GM21360 (cell line): ENCODE measurements around the gene KIF3C.
"Not testable (repeated sequence)": the region's sequence is repeated elsewhere in the genome, so short reads cannot be mapped to it uniquely, and the experiment has no call there.

Source experiments
- ATAC-seq: cut with Tn5 transposase; IDR thresholded peaks from one replicate; pipeline ENCODE4 v1.9.1; 2021; ENCODE audit warnings: mild to moderate bottlenecking, moderate library complexity; ENCODE audit not compliant: unreplicated experiment

KIF3C gene

DNA sequence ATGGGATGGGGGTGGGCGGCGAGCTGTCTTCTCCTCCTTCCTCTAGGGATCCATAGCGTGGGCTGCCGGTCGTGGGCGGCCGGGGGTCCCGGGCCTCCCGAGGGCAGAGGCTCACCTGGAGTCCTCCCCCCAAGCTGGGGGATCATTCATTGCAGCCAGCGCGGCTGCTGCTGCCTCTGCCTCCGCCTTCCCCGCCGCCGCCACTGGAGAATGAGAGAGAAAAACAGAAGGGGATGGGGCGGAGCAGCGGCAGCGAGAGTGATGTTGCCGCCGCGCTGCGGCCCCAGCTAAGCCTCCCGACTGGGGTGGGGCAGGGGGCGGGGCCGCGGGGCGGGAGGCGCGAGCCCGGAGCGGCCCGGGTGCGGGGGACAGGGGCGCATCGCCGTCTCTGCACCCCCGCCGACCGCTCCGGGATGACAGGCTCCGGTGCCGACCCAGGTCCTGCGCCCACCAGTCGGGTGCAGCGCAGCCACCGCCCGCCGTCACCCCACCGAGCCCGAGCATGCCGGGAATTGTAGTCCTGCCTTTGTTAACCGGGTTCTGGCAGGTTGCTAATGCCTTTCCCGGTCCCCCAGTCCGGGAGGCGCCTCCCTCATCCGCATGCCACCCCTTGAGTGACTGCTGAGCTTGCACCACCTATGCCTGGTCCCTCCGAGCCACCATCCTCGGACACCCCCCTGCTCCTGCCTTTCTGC lies at the start of gene KIF3C:
KIF3C (minus strand) TSS at position 225 of the 695 bp plus-strand sequence. CDS start 580 bp downstream, outside the sequence.
- no peak for ATAC-seq

DNA sequence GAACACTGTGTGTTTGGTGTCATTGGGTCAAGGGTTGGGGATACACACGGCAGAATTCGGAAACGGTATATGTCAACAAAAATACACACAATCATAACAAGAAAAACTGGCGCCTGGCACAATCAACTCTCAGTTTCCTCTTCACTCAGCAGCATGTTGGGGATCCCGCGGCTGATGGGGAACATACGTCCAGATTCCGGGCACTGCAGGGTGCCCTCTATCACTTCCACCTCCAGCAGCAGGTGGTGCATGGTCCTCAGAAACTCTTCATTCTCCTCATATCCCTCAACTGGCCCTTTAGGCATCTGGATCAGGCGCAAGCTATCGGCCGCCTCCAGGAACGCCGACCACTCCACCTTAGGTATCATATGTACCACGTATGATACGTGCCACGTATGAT lies 45.8 kb upstream of the KIF3C start:
- not testable (repeated sequence) for ATAC-seq

DNA sequence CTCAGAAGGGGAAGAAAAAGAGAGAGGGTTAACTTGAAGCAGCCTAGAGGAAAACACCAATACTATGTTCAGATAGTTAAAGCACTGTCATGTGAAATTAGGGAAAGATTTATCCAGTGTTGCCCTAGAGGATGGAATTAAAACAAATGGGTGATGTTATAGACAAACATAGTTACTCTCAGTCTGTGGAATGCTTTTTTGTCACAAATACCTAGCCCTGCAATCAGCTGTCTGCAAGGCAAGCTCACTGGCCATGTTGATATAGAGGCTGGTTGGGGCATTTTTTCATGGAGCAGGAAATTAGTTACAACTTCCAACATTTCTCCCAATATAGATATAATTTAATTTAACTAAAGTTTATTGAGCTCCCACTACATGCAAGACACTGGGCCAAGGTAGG lies 43.2 kb upstream of the KIF3C start:
- no peak for ATAC-seq

DNA sequence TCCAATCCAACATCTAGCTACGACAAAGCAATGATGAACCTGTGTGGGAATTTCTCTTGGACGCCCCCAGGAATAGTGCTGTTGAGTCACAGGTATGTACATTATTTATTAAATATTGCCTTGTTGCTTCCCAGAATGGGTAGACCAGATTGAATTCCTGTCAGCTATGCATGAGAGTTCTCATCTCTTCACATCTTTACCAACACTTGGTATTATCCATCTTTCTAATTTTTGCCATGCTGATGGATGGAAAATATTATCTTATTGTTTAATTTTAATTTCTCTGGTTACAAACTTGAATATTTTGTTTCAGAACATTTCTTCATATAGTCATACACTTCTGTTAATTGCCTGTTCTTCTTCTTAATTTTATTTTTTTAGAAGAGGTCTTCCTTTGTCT lies 42.0 kb upstream of the KIF3C start:
- no peak for ATAC-seq

DNA sequence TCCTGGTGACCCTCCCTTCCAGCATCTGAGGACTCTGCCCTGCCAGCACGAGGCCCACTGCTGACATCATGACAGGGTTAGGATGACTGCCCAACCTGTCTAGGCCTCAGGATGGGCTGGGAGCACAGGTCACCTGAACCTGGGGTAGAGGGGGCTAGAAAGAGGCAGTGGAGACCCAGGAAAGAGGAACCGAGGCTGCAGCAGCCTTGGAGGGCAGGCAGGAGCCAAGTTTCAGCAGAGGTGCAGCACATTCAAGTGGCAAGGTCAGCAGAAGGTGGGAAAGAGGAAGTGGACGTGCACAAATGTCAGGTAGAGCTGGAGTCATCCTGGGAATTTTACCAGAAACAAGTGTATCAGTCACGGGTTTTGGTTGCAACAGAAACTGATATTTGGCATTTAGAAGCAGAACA lies 37.9 kb upstream of the KIF3C start:
- no peak for ATAC-seq

DNA sequence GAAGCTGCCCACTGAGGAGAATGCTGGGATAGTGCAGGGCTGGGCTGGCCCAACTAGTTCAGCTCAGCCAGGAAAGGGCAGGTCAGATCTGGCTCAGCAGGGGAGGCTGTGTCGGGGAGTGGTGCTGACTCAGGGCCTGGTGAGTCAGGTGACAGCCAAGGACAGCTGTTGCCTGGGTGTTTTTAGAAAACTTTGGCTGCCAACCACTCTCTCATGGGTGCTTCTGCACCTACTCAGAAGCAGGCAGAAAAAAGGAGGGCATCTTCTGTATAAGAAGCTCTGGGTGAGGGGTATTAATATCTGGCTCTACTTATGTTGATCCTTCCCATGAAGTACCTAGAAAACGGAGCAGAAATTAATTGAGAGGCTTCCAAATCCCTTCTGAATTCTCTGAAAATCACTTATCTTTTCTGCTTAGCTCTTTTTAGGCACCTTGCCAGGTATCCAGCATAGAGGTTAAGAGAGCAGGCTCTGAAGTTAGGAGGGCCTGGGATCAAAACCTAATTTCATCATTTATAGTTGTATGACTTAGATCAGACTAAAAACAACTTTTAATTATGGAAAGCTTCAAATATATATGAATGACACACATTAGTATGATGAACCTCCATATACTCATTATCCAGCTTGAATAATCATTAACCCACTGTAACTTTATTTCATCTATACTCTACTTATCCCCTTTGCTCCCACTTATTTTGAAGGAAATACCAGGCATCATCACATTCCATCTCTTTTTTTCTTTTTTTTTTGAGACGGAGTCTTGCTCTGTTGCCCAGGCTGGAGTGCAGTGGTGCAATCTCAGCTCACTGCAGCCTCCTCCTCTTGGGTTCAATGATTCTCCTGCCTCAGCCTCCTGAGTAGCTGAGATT lies 36.1 kb upstream of the KIF3C start:
- no peak for ATAC-seq

DNA sequence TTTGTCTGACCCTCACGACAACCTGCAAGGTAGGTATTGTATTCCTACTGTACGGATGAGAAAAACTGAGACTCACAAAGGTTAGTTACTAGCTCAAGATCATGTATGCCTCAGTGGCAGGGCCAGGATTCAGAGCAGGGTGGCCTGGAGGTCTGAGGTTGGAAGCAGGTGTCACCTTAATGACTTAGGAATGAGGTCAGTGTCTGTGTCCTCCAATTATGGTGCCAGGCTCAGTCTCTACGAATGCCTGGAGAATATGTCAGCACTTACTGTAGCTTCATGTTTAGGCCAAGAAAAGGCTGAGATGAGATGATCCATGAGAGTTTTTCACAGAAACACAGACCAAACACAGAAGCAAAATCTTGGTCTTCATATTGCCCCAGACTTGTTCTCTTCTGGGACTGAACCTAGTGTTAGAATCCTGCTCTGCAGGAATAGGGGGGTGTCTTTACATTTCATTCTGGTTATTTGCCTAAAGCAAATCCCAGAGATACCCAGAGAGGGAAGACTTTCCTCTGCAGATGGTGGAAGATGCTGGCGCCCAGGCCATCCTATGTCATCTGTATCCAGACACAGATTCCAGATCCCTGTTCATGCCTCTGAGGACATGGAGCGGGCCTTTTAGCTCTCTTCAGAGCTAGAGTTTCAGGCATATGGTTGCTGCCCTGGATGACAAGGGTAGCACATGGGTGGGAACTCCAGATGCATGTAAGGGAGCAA lies 35.3 kb upstream of the KIF3C start:
- no peak for ATAC-seq

DNA sequence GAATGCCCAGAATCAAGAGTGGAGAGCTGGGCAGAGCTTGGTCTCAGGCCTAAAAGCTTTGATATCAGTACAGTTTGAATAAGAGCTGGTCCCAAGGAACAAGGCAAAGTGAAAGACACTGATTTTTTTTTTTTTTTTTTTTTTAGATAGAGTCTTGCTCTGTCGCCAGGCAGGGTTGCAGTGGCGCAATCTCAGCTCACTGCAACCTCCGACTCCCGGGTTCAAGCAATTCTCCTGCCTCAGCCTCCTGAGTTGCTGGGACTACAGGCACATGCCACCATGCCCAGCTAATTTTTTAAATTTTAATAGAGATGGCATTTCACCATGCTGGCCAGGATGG lies 34.4 kb upstream of the KIF3C start:
- ATAC-seq, result not testable (repeated sequence)

DNA sequence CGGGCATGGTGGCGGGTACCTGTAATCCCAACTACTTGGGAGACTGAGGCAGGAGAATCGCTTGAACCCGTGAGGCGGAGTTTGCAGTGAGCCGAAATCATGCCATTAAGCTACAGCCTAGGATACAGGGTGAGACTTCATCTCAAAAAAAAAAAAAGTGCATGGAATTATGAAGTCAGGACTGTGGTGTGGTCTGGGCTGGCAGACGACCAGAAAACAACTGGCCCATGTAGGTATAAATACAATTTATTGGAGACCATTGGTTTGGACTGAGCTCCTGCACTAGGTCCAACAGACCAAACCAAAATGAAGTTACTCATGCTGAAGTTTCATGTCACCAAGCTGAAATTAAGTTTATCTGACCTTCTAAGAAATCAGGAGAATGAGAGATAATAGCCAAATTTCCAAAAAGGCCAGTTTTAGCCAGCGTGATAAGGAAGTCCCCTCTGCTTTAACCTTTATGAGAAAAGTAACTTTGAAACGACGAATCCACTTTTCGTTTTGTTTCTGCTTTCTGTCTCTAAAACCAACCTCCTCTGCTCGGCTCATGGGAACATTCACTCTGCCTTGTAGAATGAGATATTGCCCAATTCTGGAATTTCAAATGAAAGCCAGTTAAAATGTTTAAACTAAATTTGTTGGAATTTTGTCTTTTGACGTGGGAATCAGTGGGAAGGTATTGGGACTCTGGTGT lies 33.9 kb upstream of the KIF3C start:
- ATAC-seq, result no peak

DNA sequence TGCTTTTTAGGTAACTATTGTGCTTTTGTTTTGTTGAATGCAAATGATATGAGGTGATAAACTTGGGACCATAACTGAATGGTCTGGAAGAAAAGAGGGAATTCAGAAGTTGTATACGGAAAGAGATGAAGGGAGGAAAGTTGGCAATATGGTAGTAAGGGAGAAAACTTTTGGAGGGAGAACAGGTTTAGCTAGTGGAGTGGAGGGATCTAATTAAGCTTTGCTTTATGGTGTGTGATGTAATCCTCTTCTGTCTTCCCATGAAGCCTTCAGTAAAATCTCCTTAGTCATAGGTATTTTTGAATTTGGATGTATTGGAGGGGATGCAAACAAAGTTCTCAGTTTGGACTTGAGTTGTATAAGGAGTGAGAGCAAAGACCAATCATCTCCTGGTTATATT lies 31.4 kb upstream of the KIF3C start:
- no peak for ATAC-seq

DNA sequence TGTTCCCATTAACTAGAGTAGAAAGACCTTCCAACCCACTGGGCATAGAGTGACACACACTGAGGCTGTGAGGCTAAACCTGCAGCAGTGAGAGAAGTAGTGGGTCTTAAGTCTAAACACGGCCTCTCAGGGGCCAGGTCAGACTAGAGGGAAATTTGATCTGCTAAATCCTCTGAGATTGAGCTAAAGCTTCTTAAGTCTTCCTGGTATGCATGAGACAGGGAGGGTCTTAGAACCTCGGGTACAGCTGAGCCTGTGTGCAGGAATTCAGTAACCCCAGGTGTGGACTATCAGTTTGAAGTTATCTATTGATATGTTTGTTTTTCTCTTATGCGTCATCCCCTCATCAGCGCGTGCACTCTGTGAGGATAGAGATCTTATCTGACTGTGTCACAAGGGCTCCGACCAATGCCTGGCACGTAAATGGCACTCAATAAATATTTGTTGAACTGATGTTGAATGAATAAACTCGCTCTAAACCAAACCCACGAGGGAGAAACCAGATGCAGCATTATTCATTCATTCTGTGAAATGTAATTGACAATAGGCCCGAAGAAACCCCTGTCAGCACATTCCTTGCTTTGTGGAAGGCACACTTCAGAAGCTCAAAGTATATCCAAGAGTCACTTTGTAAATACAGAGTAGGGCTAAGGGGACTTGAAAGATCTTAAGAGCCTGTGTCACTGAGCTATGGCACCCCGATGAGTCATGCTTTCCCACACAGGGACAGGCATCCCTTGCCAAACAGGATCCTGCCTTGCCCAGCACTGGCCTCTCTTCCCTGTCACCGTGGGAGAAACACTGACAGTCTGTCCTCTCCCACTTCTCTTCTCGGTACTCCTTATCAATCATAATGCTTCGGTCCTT lies 29.9 kb upstream of the KIF3C start:
- no peak for ATAC-seq

DNA sequence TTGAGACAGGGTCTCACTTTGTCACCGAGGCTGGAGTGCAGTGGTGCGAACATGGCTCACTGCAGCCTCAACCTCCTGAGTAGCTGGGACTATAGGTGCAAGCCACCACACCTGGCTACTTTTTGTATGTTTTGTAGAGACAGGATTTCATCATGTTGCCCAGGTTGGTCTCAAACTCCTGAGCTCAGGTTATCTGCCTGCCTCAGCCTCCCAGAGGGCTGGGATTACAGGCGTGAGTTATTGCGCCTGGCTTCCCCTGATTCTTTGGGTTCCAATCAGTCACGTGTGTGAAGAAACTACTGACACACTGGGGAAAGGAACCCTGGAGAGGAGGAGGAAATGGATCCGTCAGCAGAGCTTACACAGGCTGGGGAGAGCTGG lies 29.3 kb upstream of the KIF3C start:
- ATAC-seq, result no peak

DNA sequence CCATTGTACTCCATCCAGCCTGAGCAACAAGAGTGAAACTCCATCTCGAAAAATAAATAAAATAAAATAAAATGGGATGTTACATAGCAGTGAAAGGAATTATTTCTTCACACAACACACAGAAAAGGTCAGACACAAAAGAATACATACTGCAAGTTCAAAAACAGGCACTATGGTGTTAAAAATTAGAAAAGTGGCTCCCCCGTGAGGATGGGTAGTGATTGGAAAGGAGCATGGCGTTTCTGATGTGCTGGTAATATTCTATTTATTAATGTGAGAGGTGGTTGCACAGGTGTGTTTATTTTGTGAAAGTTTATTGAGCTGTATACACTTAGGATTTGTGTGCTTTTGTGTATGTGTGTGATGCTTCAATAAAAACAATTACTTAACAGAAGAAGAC lies 28.6 kb upstream of the KIF3C start:
- no peak for ATAC-seq

DNA sequence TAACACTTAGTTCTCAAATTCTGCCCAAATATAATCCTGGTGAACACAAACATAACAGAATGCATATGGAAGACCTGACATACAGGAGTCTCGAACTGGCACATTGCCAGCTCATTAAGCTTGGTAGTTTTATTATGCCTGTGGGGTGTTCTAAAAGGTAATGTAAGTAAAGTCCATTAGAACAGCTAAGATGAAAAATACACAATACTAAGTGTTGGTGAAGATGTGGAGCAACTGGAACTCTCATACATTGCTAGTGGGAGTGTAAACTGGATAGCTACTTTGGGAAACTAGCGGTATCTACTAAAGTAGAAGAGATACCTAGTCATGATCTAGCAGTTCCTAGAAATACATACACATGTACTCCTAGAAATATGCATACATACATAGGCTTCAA lies 27.3 kb upstream of the KIF3C start:
- ATAC-seq, result no peak

DNA sequence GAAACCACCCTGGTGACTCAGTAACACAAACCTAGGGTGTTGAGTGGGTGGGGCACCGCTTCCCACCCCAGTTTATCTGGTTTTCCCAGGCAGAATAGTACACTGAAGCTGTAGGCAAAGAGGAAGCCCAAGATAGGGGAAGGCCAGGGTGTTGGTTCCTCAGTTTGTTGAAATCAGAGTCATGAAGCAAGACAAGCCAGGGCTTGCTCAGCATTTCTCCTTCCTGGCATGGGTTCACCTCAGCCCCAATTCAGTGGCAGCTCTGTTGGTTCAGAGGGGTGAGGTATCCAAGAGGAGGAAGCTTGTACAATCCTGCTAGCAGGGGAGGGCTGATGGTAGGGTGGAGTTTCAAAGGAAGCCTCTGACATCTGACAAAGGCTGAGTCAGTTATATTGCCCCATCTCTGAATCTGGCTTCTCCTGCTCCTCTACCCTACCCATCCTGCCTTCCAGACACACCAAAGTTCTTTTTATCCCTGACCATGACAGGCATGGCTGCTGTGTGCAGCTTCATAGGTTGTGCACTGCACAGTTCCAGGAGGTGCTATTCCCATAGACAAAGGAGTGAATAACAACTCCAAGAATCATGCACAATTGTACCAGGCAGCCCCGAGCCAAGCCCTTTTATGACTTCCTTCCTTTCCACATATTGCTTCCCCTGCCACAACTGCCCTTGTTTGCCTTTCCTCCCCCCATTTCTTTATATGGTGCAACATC lies 26.7 kb upstream of the KIF3C start:
- no peak for ATAC-seq

DNA sequence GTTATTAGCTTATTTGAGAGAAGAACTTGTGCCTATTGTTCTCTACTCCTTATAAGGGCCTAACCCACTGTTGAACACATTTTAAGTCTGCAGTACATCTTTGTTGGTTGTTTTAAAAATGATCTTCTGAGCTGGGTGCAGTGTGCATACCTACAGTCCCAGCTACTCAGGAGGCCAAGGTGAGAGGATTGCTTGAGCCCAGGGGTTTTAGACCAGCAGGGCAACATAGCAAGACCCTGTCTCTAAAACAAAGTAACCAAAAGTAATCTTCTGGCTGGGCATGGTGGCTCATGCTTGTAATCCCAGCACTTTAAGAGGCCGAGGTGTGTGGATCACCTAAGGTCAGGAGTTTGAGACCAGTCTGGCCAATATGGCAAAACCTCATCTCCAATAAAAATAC lies 25.8 kb upstream of the KIF3C start:
- no peak for ATAC-seq

DNA sequence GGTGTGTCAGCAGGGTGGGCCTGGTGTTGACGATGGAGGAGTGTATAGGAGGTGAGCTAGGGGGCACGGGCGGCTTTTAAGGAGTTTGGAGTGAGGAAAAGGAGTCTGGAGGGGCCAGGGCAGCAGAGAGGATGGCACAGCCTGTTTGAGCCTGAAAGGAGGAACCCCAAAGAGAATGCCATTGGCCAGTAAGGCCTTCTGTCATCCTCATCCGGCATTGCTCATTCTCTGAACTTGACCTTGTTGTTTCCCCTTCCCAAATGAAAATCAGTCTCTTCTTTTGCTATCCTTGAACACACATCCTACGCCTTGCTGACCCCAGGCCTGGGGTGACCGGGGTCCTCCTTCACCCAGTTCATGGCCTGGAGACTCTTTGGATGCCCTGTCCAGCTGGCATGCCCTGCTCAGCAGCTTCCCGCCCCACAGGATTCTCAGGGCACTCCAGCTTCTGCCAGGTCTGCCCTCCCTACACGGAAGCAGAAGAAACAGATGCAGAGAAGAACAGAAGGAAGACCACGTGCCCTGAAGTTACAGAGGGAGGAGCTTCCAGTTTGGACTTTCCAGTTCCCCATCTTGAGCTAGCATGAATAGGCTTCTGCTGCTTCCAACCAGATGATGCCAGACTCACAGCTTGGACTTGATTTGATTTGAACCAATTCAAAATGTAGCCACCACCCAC lies 20.5 kb upstream of the KIF3C start:
- ATAC-seq, result no peak

DNA sequence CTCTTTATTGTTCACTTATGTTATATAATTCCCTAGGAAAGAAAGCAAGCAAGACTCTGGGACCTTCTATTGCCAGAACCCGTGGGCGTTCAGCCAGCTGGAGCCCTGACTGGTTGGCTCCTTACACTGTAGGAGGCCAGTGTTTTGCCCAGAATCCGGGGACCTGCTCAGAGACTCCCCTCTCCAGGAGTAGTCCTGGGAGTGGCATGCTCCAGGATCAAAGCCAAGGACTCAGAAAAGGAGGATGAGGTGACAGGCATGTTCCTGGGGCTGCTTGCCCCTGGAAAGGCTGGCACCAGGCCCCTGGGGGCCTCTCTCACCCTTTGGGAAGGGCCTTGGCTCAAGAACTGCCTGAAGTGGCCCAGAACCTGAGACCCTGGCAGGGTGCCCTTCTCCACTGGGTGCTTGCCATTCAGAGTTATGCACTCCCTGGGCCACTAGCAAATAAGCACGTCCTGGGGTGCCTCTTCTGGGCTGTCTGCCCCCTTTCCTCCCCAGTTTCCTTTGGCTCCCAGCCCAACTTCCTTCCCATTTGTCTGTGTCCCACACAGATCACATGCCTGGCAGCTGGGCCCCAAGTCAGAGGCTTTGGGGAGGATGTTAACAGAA lies 19.6 kb upstream of the KIF3C start:
- no peak for ATAC-seq
